NCI-H1105 treated with DMSO at 0.1 percent for 48 hours (cell line): ENCODE measurements around the gene PRR20C.
"Not testable (repeated sequence)": the region's sequence is repeated elsewhere in the genome, so short reads cannot be mapped to it uniquely, and the experiment has no call there.

ENCODE experiments used
- DNase-seq: peaks from one replicate; lab custom pipeline; 2025; lab: John Stamatoyannopoulos, UW

Gene PRR20C

GRCh38 chr13:57153761-57154160, at the start of gene PRR20C:
Gene PRR20C, plus strand, starts transcription at chr13:57154061. Its CDS starts 387 bp downstream, at chr13:57154448.
- not testable (repeated sequence) for DNase-seq

GRCh38 chr13:57114945-57115344, 38.9 kb upstream of the PRR20C start:
- no peak for DNase-seq

- peak; percentile 92 for DNase-seq
Observed at GRCh38 chr13:57123681-57124080, 30.2 kb upstream of the PRR20C start.

GRCh38 chr13:57128909-57129308, 25.0 kb upstream of the PRR20C start:
- DNase-seq, result no peak

GRCh38 chr13:57136093-57136492, 17.8 kb upstream of the PRR20C start:
- DNase-seq, result no peak

GRCh38 chr13:57137585-57137984, 16.3 kb upstream of the PRR20C start:
- no peak for DNase-seq

- no peak for DNase-seq
Observed at GRCh38 chr13:57138988-57139387, 14.9 kb upstream of the PRR20C start.

GRCh38 chr13:57139781-57140180, 14.1 kb upstream of the PRR20C start:
- not testable (repeated sequence) for DNase-seq

GRCh38 chr13:57140235-57140968, 13.5 kb upstream of the PRR20C start, which contains the start of gene PRR20A:
Gene PRR20A, plus strand, starts transcription at chr13:57140918. Its CDS starts 387 bp downstream, at chr13:57141305.
- not testable (repeated sequence) for DNase-seq

GRCh38 chr13:57147188-57147587, 6.7 kb upstream of the PRR20C start, which contains the start of gene PRR20B:
Gene PRR20B, plus strand, starts transcription at chr13:57147488. Its CDS starts 387 bp downstream, at chr13:57147875.
- not testable (repeated sequence) for DNase-seq

- not testable (repeated sequence) for DNase-seq
Observed at GRCh38 chr13:57148106-57148505, 5.8 kb upstream of the PRR20C start.

- DNase-seq, result not testable (repeated sequence)
Observed at GRCh38 chr13:57160332-57160731, 6.5 kb downstream of the PRR20C start, which contains the start of gene PRR20D. Gene PRR20D, plus strand, starts transcription at chr13:57160632. Its CDS starts 387 bp downstream, at chr13:57161019.

GRCh38 chr13:57166897-57167296, 13.0 kb downstream of the PRR20C start, which contains the start of gene PRR20E:
Gene PRR20E, plus strand, starts transcription at chr13:57167197. Its CDS starts 387 bp downstream, at chr13:57167584.
- not testable (repeated sequence) for DNase-seq

- no peak for DNase-seq
Observed at GRCh38 chr13:57191667-57192066, 37.8 kb downstream of the PRR20C start.
